IPS DF 4.7 (cell line): Measurements from ENCODE around the gene TDRD12.

Source experiments
- DNase-seq: peaks from one replicate; pipeline ENCODE4 v3.0.0-alpha.2; 2013; ENCODE audit warnings: low spot score; ENCODE audit errors: extremely low read depth

TDRD12 gene

GRCh38 chr19:32719611-32720059 is at the start of gene TDRD12:
TDRD12 (plus strand) TSS chr19:32719767; CDS start chr19:32720073, 306 bp downstream.
- DNase-seq = no peak

- DNase-seq = no peak
Observed at GRCh38 chr19:32671883-32672593, 47.5 kb upstream of the TDRD12 start.

- no peak for DNase-seq
Observed at GRCh38 chr19:32672841-32673240, 46.7 kb upstream of the TDRD12 start.

GRCh38 chr19:32673573-32673972 is 46.0 kb upstream of the TDRD12 start:
- no peak for DNase-seq

GRCh38 chr19:32674153-32674930 is 45.2 kb upstream of the TDRD12 start:
- DNase-seq = no peak

GRCh38 chr19:32674931-32675719 is 44.4 kb upstream of the TDRD12 start, which contains the start of gene ANKRD27:
ANKRD27 (minus strand) TSS chr19:32675180; CDS start chr19:32659015, 16,165 bp downstream.
- DNase-seq = peak; percentile 88

GRCh38 chr19:32675720-32676185 is 43.8 kb upstream of the TDRD12 start, which contains the start of gene RGS9BP:
RGS9BP (plus strand) TSS chr19:32675848; CDS start chr19:32676264, 416 bp downstream.
- no peak for DNase-seq

GRCh38 chr19:32676186-32676894 is 43.2 kb upstream of the TDRD12 start:
- DNase-seq = no peak

- DNase-seq = no peak
Observed at GRCh38 chr19:32676895-32677359, 42.6 kb upstream of the TDRD12 start.

GRCh38 chr19:32677657-32678056 is 41.9 kb upstream of the TDRD12 start:
- DNase-seq = no peak

GRCh38 chr19:32680986-32681385 is 38.6 kb upstream of the TDRD12 start:
- DNase-seq = no peak

- no peak for DNase-seq
Observed at GRCh38 chr19:32682317-32682716, 37.2 kb upstream of the TDRD12 start.

GRCh38 chr19:32686847-32687475 is 32.6 kb upstream of the TDRD12 start:
- DNase-seq = no peak

GRCh38 chr19:32687681-32688080 is 31.9 kb upstream of the TDRD12 start:
- DNase-seq = no peak

GRCh38 chr19:32688311-32688710 is 31.3 kb upstream of the TDRD12 start:
- no peak for DNase-seq

- DNase-seq = no peak
Observed at GRCh38 chr19:32691291-32691951, 28.1 kb upstream of the TDRD12 start, which contains the start of gene NUDT19. NUDT19 (plus strand) TSS chr19:32691821; CDS start chr19:32691961, 140 bp downstream.

- no peak for DNase-seq
Observed at GRCh38 chr19:32691952-32692726, 27.4 kb upstream of the TDRD12 start.

GRCh38 chr19:32692727-32693061 is 26.9 kb upstream of the TDRD12 start:
- DNase-seq = no peak
